Heart left ventricle (tissue), 16 donors: Measurements from ENCODE around the gene KRTDAP. TPM values are rescaled to one million over a fixed set of nuclear protein-coding genes. Genes with fewer than 3 reads are reported as not detected.
A peak's percentile ranks its signal among the peaks of the same experiment; 100 is the strongest.

Source experiments
- ATAC-seq, 4 donors: fragments of 200-7000 bp; cut with Tn5 transposase; one replicate each; pipeline ENCODE4 v1.9.1; 2020 to 2022; ENCODE audit warnings: moderate library complexity in 4 of 4, mild to moderate bottlenecking in 3 of 4, moderate number of reproducible peaks in 1 of 4
- DNase-seq, 5 donors: peaks; one replicate each; pipeline ENCODE4 v3.0.0-alpha.2; 2020
- H3K27ac ChIP-seq, 12 donors: fragments of 200-600 bp; sonication (generic) in 4 of 12; one replicate each; pipeline versions ENCODE4 v1.5.0 to v1.8.0; 2016 to 2022; ENCODE audit warnings: mild to moderate bottlenecking in 2 of 12
- H3K27me3 ChIP-seq, 9 donors: fragments of 200-600 bp; sonication (generic) in 2 of 9; one replicate each; pipeline versions ENCODE4 v1.5.1 to v1.8.0; 2016 to 2022; ENCODE audit warnings: mild to moderate bottlenecking in 3 of 9
- H3K36me3 ChIP-seq, 9 donors: fragments of 200-600 bp; sonication (generic) in 2 of 9; one replicate each; pipeline versions ENCODE4 v1.5.0 to v1.8.0; 2018 to 2022; ENCODE audit warnings: mild to moderate bottlenecking in 2 of 9
- H3K4me1 ChIP-seq, 12 donors: fragments of 200-600 bp; sonication (generic) in 4 of 12; one replicate each; pipeline versions ENCODE4 v1.5.0 to v1.8.0; 2016 to 2022; ENCODE audit warnings: mild to moderate bottlenecking in 3 of 12
- H3K4me3 ChIP-seq, 12 donors: fragments of 200-600 bp; sonication (generic) in 4 of 12; one replicate each; pipeline versions ENCODE4 v1.5.0 to v1.8.0; 2017 to 2022; ENCODE audit warnings: mild to moderate bottlenecking in 9 of 12, moderate library complexity in 4 of 12
- H3K9me3 ChIP-seq, 12 donors: fragments of 200-600 bp; sonication (generic) in 4 of 12; one replicate each; pipeline versions ENCODE4 v1.5.0 to v1.8.0; 2016 to 2022; ENCODE audit warnings: mild to moderate bottlenecking in 1 of 12
- POLR2A ChIP-seq, 2 donors: fragments of 450-650 bp; IDR thresholded peaks; one replicate each; pipeline ENCODE4 v1.6.1; 2017; ENCODE audit warnings: antibody characterized with exemption in 2 of 2, mild to moderate bottlenecking in 2 of 2, moderate library complexity in 2 of 2
- WGBS, 4 donors: extraction: QIAGEN DNeasy Blood & Tissue Kit in 2 of 4; methylation state at CpG; one replicate each; pipeline versions ENCODE4 v1.1.5 to v1.1.7; 2013 to 2018; 5-methylcytosine and 5-hydroxymethylcytosine counted together
- intact Hi-C, 10 donors: fragments of 100-400 bp; cut with DNase I; formaldehyde crosslinking; loops; one replicate each; pipeline versions ENCODE4 v1.11.1 to v1.14.2; 2022
- polyA plus RNA-seq, 2 donors: library from polyadenylated mRNA; stranded (reverse); fragments of 200-250 nt; gene quantifications; one replicate each; pipeline ENCODE4 v1.2.3, GENCODE V29; 2013
- total RNA-seq, 9 donors: library from RNA; depleted of rRNA in 2 of 9; stranded (reverse); fragments of >200 nt in 2 of 9; fragmentation: NEBNext Ultra II Directional in 3 of 9; extraction: Animal tissue kit (Norgen Biotek cat#: 25700) in 3 of 9; gene quantifications; one replicate each; pipeline versions ENCODE4 v1.1.0 to v1.2.4, GENCODE V29; 2016 to 2023
- TF ChIP-seq, protein P1 (sequence below), 12 donors: fragments of 200-600 bp; sonication (generic) in 4 of 12; IDR thresholded peaks; one replicate each; pipeline versions ENCODE4 v1.5.0 to v1.8.0; 2018 to 2022; ENCODE audit warnings: antibody characterized with exemption in 12 of 12, mild to moderate bottlenecking in 5 of 12
- donor health status: ischemic (EF 13 %, LVEDD 7.1; RV severe dilation, severe dysfunction).
- donor health status: healthy with polysubstance abuse.
- donor health status: DM: no; HTN: yes; CAD: no.
- donor health status: DM: no; HTN: no; CAD: no.
- donor health status: ischemic (EF 25% LVEDD 6.9; RV normal size, moderate dysfunction).
- donor health status: ischemic (EF 25% LVEDD 5.7; RV mildly dilated, moderate dysfunction).
- donor health status: healthy.
- donor health status: DM: yes; HTN: yes; CAD: no.
- donor health status: ischemic (EF 35%, LVEDD 5.7; RV mildly dilated, moderate dysfunction).
- donor health status: nonischemic (EF 11% LVEDD 7.7; RV severe dilation, severe dysfunction).
- donor health status: DM: yes; HTN: yes; CAD: no.
- donor health status: PGD.
- donor health status: ischemic (EF 29% LVEDD 5.4; RV normal size, mild dysfunction).
- donor health status: nonischemic (EF 23%, LVEDD 6.1; RV moderate dilation, normal function).

The KRTDAP gene
- total and polyA plus RNA-seq, 11 donors, result not detected

DNA sequence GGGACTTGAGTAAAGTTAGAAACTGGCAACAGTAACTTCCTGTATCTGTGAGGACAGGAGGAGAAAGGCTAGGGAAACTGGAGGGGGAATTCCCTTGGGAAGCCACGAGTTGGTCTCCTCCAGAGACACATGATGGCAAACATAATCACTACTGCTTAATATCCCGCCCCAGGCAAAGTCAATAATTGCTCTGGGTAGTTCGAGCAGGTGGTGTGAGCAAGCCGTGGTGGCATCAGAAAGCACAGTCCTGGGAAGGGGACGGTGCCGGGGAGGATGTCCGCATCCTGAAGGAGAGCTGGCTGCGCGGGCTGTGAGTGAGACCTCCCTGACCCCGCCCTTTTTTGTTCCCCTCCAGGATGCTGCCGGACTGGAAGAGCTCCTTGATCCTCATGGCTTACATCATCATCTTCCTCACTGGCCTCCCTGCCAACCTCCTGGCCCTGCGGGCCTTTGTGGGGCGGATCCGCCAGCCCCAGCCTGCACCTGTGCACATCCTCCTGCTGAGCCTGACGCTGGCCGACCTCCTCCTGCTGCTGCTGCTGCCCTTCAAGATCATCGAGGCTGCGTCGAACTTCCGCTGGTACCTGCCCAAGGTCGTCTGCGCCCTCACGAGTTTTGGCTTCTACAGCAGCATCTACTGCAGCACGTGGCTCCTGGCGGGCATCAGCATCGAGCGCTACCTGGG lies 40.8 kb downstream of the KRTDAP start:
- Histone ChIP-seq H3K27ac (peak overlapping the region in 1 of 12 donors; percentile 77), H3K36me3 (no peaks in the 10 kb centered on the region), H3K4me1 (peaks cover 0 to 70% (median 3%) of the 10 kb centered on the region in 12 donors), H3K4me3 (peak overlapping the region in 1 of 12 donors; percentile 33), H3K27me3 (peaks cover 0 to 3% (median 0%) of the 10 kb centered on the region in 9 donors), H3K9me3 (no peaks in the 10 kb centered on the region)
- TF ChIP-seq, protein P1, sequence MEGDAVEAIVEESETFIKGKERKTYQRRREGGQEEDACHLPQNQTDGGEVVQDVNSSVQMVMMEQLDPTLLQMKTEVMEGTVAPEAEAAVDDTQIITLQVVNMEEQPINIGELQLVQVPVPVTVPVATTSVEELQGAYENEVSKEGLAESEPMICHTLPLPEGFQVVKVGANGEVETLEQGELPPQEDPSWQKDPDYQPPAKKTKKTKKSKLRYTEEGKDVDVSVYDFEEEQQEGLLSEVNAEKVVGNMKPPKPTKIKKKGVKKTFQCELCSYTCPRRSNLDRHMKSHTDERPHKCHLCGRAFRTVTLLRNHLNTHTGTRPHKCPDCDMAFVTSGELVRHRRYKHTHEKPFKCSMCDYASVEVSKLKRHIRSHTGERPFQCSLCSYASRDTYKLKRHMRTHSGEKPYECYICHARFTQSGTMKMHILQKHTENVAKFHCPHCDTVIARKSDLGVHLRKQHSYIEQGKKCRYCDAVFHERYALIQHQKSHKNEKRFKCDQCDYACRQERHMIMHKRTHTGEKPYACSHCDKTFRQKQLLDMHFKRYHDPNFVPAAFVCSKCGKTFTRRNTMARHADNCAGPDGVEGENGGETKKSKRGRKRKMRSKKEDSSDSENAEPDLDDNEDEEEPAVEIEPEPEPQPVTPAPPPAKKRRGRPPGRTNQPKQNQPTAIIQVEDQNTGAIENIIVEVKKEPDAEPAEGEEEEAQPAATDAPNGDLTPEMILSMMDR (IDR thresholded peaks at IDR 0.05), result no peak
- no peak for TF ChIP-seq POLR2A (IDR thresholded peaks at IDR 0.05)
- peak in 3 of 4 donors; percentile 13 to 30 (median 16) for ATAC-seq
- WGBS, 4 donors, result 58 to 66% (median 65%) methylated on average over 27 of the region's 27 CpGs
- DNase-seq, result no peak
- intact Hi-C loops, result no loop called here

DNA sequence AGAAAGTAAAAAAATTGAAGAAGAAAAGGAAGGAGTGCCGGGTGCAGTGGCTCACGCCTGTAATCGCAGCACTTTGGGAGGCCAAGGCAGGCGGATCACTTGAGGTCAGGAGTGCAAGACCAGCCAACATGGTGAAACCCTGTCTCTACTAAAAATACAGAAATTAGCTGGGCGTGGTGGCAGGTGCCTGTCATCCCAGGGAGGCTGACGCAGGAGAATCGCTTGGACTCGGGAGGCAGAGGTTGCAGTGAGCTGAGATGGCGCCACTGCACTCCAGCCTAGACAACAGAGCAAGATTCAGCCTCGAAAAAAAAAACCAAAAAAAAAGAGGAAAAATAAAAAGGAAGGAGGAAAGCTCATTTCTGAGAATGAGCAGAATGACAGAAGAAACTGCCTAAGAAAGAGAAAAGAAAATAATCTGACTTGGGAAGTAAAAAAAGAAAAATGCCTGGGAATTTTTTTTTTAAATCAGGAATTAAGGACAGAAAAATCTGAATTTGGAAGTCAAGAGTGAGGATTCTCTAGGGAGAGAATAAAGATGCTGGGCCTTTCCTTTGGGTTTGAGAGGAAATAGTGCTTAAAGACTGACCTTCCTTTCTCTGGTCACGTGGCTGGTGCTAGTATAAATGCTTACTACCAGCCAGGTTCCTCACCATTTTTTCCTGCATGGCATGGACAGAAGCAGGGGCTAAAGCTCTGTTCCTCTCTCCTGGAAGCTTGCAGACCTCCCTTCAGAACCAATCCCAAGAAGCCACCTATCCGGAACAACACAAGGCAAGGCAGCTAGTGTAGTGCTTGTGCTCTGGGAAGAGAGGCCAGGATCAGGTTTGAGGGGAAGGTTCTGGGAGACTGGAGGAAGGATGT lies 42.4 kb downstream of the KRTDAP start, which contains the start of gene FFAR2:
Gene FFAR2, plus strand, starts transcription at position 652 of the 864 bp plus-strand sequence. CDS start 1,458 bp downstream, outside the sequence.
- TF ChIP-seq POLR2A (IDR thresholded peaks at IDR 0.05), result no peak
- TF ChIP-seq, protein P1 (IDR thresholded peaks at IDR 0.05), result no peak
- H3K4me3 ChIP-seq, result peak within 1 kb of the TSS in 1 of 12 donors; percentile 33
- H3K27me3 ChIP-seq, result peaks cover 0 to 3% (median 0%) of the 10 kb centered on the region in 9 donors
- H3K36me3 ChIP-seq, result no peaks in the 10 kb centered on the region
- intact Hi-C loops, result no loop called here
- WGBS, 4 donors, result 84 to 88% (median 86%) methylated on average over 12 of the region's 12 CpGs
- DNase-seq (no peak), ATAC-seq (no peak)
- H3K27ac ChIP-seq, result peak within 1 kb of the TSS in 2 of 12 donors; percentile 40 to 77
- no peaks in the 10 kb centered on the region for H3K9me3 ChIP-seq
- H3K4me1 ChIP-seq, result peaks cover 0 to 70% (median 3%) of the 10 kb centered on the region in 12 donors

DNA sequence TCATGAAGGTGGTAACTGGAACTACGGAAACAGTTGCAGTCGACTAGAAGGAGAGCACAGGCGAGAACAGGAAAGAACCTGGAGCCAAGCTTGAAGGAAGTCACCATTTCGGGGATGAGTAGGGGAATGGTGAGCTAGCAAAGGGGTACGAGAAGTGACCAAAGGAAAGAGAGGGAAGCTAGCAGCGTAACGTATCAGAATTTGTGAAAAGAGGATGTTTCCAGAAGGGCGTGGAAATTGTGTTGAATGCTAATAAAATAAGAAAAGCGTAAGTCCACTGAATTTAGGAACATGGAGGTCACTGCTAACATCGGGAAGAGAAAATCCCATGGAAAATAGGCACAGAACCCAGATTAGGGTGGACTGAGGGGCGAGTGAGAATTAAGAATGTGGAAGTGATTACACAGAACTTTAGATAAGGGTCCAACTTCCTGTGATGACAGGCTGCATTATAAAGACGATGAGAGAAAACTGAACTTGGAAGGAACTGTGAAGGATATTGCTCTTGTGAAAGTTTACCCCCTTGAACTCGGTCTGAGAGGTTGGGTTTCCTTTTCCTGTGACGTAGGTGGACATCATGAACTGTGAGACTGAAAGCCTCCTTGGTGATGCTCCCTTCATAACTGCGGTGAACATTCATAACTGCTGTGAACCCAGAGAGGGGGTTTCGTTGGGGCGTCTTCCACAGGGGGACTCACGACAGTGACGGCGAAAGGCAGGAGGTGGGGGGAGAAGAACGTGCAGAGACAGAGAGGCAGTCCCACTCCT lies 44.3 kb downstream of the KRTDAP start:
- DNase-seq (no peak), ATAC-seq (peak in 1 of 4 donors; percentile 33)
- TF ChIP-seq POLR2A (IDR thresholded peaks at IDR 0.05), result no peak
- TF ChIP-seq, protein P1 (IDR thresholded peaks at IDR 0.05), result no peak
- Histone ChIP-seq H3K27me3 (peaks cover 0 to 3% (median 0%) of the 10 kb centered on the region in 9 donors), H3K9me3 (no peaks in the 10 kb centered on the region), H3K36me3 (no peaks in the 10 kb centered on the region), H3K27ac (peak overlapping the region in 1 of 12 donors; percentile 77), H3K4me1 (peaks cover 0 to 76% (median 4%) of the 10 kb centered on the region in 12 donors), H3K4me3 (no peak overlapping the region)
- 78 to 81% (median 79%) methylated on average over 21 of the region's 21 CpGs for WGBS, 4 donors
- intact Hi-C loops, result no loop called here
